Measurements from ENCODE around the gene NFATC3.
"Not testable (repeated sequence)": the region's sequence is repeated elsewhere in the genome, so short reads cannot be mapped to it uniquely, and the experiment has no call there.

The NFATC3 gene

GRCh38 chr16:68113765-68114240 is 28.6 kb downstream of the NFATC3 start:
- Histone ChIP-seq H3K27me3 (ENCODE audit: insufficient read depth, poor library complexity, severe bottlenecking) (no peaks in the 10 kb centered on the region), H3K9me3 (ENCODE audit: severe bottlenecking) (peaks cover 4% of the 10 kb centered on the region), H3K36me3 (ENCODE audit: low read depth) (no peaks in the 10 kb centered on the region), H3K27ac (ENCODE audit: poor library complexity, severe bottlenecking) (no peak overlapping the region), H3K4me1 (ENCODE audit: insufficient read depth, poor library complexity, severe bottlenecking) (no peaks in the 10 kb centered on the region), H3K4me3 (ENCODE audit: severe bottlenecking) (no peak overlapping the region)
- no peak for DNase-seq (ENCODE audit: low spot score)
- TF ChIP-seq CTCF (IDR thresholded peaks at IDR 0.05; ENCODE audit: poor library complexity, severe bottlenecking): no peak
- no peak for ATAC-seq (ENCODE audit: low read depth)

- H3K4me3 ChIP-seq (ENCODE audit: severe bottlenecking); H3K27me3 ChIP-seq (ENCODE audit: insufficient read depth, poor library complexity, severe bottlenecking); H3K36me3 ChIP-seq (ENCODE audit: low read depth); ATAC-seq (ENCODE audit: low read depth); H3K27ac ChIP-seq (ENCODE audit: poor library complexity, severe bottlenecking); H3K9me3 ChIP-seq (ENCODE audit: severe bottlenecking); H3K4me1 ChIP-seq (ENCODE audit: insufficient read depth, poor library complexity, severe bottlenecking); DNase-seq (ENCODE audit: low spot score): not testable (repeated sequence)
Observed at GRCh38 chr16:68114939-68115338, 29.8 kb downstream of the NFATC3 start.

- no peak for TF ChIP-seq CTCF (IDR thresholded peaks at IDR 0.05; ENCODE audit: poor library complexity, severe bottlenecking)
- H3K27me3 ChIP-seq (ENCODE audit: insufficient read depth, poor library complexity, severe bottlenecking): no peaks in the 10 kb centered on the region
- no peak for DNase-seq (ENCODE audit: low spot score)
- no peak for ATAC-seq (ENCODE audit: low read depth)
- H3K36me3 ChIP-seq (ENCODE audit: low read depth): no peaks in the 10 kb centered on the region
- no peak overlapping the region for H3K27ac ChIP-seq (ENCODE audit: poor library complexity, severe bottlenecking)
- no peak overlapping the region for H3K4me3 ChIP-seq (ENCODE audit: severe bottlenecking)
- no peaks in the 10 kb centered on the region for H3K9me3 ChIP-seq (ENCODE audit: severe bottlenecking)
- no peaks in the 10 kb centered on the region for H3K4me1 ChIP-seq (ENCODE audit: insufficient read depth, poor library complexity, severe bottlenecking)
Observed at GRCh38 chr16:68115851-68116250, 30.7 kb downstream of the NFATC3 start.

GRCh38 chr16:68116256-68116867 is 31.2 kb downstream of the NFATC3 start:
- Histone ChIP-seq H3K4me1 (ENCODE audit: insufficient read depth, poor library complexity, severe bottlenecking) (no peaks in the 10 kb centered on the region), H3K9me3 (ENCODE audit: severe bottlenecking) (no peaks in the 10 kb centered on the region), H3K4me3 (ENCODE audit: severe bottlenecking) (no peak overlapping the region), H3K27ac (ENCODE audit: poor library complexity, severe bottlenecking) (no peak overlapping the region), H3K36me3 (ENCODE audit: low read depth) (no peaks in the 10 kb centered on the region), H3K27me3 (ENCODE audit: insufficient read depth, poor library complexity, severe bottlenecking) (no peaks in the 10 kb centered on the region)
- ATAC-seq (ENCODE audit: low read depth): peak; percentile 67
- peak; percentile 82 for TF ChIP-seq CTCF (IDR thresholded peaks at IDR 0.05; ENCODE audit: poor library complexity, severe bottlenecking)
- no peak for DNase-seq (ENCODE audit: low spot score)

- Histone ChIP-seq H3K4me3 (ENCODE audit: severe bottlenecking) (no peak overlapping the region), H3K36me3 (ENCODE audit: low read depth) (no peaks in the 10 kb centered on the region), H3K4me1 (ENCODE audit: insufficient read depth, poor library complexity, severe bottlenecking) (no peaks in the 10 kb centered on the region), H3K9me3 (ENCODE audit: severe bottlenecking) (no peaks in the 10 kb centered on the region), H3K27me3 (ENCODE audit: insufficient read depth, poor library complexity, severe bottlenecking) (no peaks in the 10 kb centered on the region), H3K27ac (ENCODE audit: poor library complexity, severe bottlenecking) (no peak overlapping the region)
- no peak for TF ChIP-seq CTCF (IDR thresholded peaks at IDR 0.05; ENCODE audit: poor library complexity, severe bottlenecking)
- DNase-seq (ENCODE audit: low spot score) (no peak), ATAC-seq (ENCODE audit: low read depth) (no peak)
Observed at GRCh38 chr16:68117884-68118283, 32.7 kb downstream of the NFATC3 start.

GRCh38 chr16:68118954-68119353 is 33.8 kb downstream of the NFATC3 start:
- H3K27me3 ChIP-seq (ENCODE audit: insufficient read depth, poor library complexity, severe bottlenecking); H3K4me1 ChIP-seq (ENCODE audit: insufficient read depth, poor library complexity, severe bottlenecking); ATAC-seq (ENCODE audit: low read depth); H3K9me3 ChIP-seq (ENCODE audit: severe bottlenecking); H3K36me3 ChIP-seq (ENCODE audit: low read depth); DNase-seq (ENCODE audit: low spot score); H3K4me3 ChIP-seq (ENCODE audit: severe bottlenecking); H3K27ac ChIP-seq (ENCODE audit: poor library complexity, severe bottlenecking): not testable (repeated sequence)

- H3K4me1 ChIP-seq (ENCODE audit: insufficient read depth, poor library complexity, severe bottlenecking); H3K36me3 ChIP-seq (ENCODE audit: low read depth); H3K9me3 ChIP-seq (ENCODE audit: severe bottlenecking); DNase-seq (ENCODE audit: low spot score); ATAC-seq (ENCODE audit: low read depth); H3K27me3 ChIP-seq (ENCODE audit: insufficient read depth, poor library complexity, severe bottlenecking); H3K4me3 ChIP-seq (ENCODE audit: severe bottlenecking); H3K27ac ChIP-seq (ENCODE audit: poor library complexity, severe bottlenecking): not testable (repeated sequence)
Observed at GRCh38 chr16:68120496-68120895, 35.3 kb downstream of the NFATC3 start.

Measured in RWPE2 (cell line).